Thymus (tissue), 11 donors: ENCODE data around the gene C14orf119. TPM values are rescaled to one million over a fixed set of nuclear protein-coding genes. Genes with fewer than 3 reads are reported as not detected.

Source experiments
- DNase-seq, 9 donors: peaks; one replicate each; pipeline ENCODE4 v3.0.0-alpha.2; 2013; ENCODE audit warnings: low spot score in 9 of 9, low read depth in 6 of 9, missing footprints in 1 of 9
- H3K27ac ChIP-seq, 2 donors: one replicate each; pipeline ENCODE4 v1.5.1; 2013; ENCODE audit warnings: control low read depth in 1 of 2, low read depth in 1 of 2, low read length in 1 of 2, mild to moderate bottlenecking in 1 of 2, moderate library complexity in 1 of 2
- H3K27me3 ChIP-seq, 2 donors: one replicate each; pipeline ENCODE4 v1.5.1; 2013; ENCODE audit warnings: low read length in 1 of 2; ENCODE audit not compliant: control insufficient read depth in 2 of 2, insufficient read depth in 1 of 2
- H3K36me3 ChIP-seq, 2 donors: one replicate each; pipeline ENCODE4 v1.5.1; 2013; ENCODE audit warnings: low read length in 1 of 2, mild to moderate bottlenecking in 1 of 2, moderate library complexity in 1 of 2; ENCODE audit not compliant: control insufficient read depth in 2 of 2, insufficient read depth in 2 of 2
- H3K4me1 ChIP-seq, 2 donors: one replicate each; pipeline ENCODE4 v1.5.1; 2013; ENCODE audit warnings: low read length in 2 of 2; ENCODE audit not compliant: control insufficient read depth in 2 of 2, insufficient read depth in 2 of 2
- H3K4me3 ChIP-seq, 2 donors: one replicate each; pipeline ENCODE4 v1.5.1; 2013; ENCODE audit warnings: low read length in 2 of 2, control low read depth in 1 of 2, mild to moderate bottlenecking in 1 of 2
- H3K9me3 ChIP-seq, 2 donors: one replicate each; pipeline ENCODE4 v1.5.1; 2013; ENCODE audit warnings: low read length in 1 of 2, mild to moderate bottlenecking in 1 of 2; ENCODE audit not compliant: control insufficient read depth in 2 of 2, insufficient read depth in 1 of 2
- WGBS: extraction: QIAGEN DNeasy Blood & Tissue Kit; methylation state at CpG from one replicate; pipeline ENCODE4 v1.1.7; 2013; 5-methylcytosine and 5-hydroxymethylcytosine counted together
- polyA plus RNA-seq: library from polyadenylated mRNA; stranded (reverse); fragments of 200-250 nt; gene quantifications from one replicate; pipeline ENCODE4 v1.2.3, GENCODE V29; 2013
- total RNA-seq: library from RNA; stranded (reverse); fragments of 120-200 nt; gene quantifications from one replicate; pipeline ENCODE4 v1.2.4, GENCODE V29; 2013
- donor health status: healthy.

C14orf119 gene
- total and polyA plus RNA-seq, 2 donors: 43.6 to 52.9 TPM

GRCh38 chr14:23125011-23125410 lies 29.7 kb downstream of the C14orf119 start:
- no peaks in the 10 kb centered on the region for H3K9me3 ChIP-seq
- H3K27me3 ChIP-seq: peaks cover 0 to 3% of the 10 kb centered on the region in 2 donors
- WGBS: 86% methylated on average over 3 of the region's 3 CpGs
- H3K27ac ChIP-seq: no peak overlapping the region
- H3K36me3 ChIP-seq: no peaks in the 10 kb centered on the region
- DNase-seq: no peak
- H3K4me1 ChIP-seq: peaks cover 4 to 17% of the 10 kb centered on the region in 2 donors
- no peak overlapping the region for H3K4me3 ChIP-seq

GRCh38 chr14:23125933-23126524 lies 30.7 kb downstream of the C14orf119 start:
- no peak overlapping the region for H3K4me3 ChIP-seq
- peaks cover 0 to 3% of the 10 kb centered on the region in 2 donors for H3K27me3 ChIP-seq
- no peak overlapping the region for H3K27ac ChIP-seq
- 93% methylated on average over 9 of the region's 9 CpGs for WGBS
- H3K36me3 ChIP-seq: no peaks in the 10 kb centered on the region
- peaks cover 0 to 7% of the 10 kb centered on the region in 2 donors for H3K4me1 ChIP-seq
- DNase-seq: no peak
- no peaks in the 10 kb centered on the region for H3K9me3 ChIP-seq

GRCh38 chr14:23126548-23127278 lies 31.4 kb downstream of the C14orf119 start:
- WGBS: 96% methylated on average over 8 of the region's 8 CpGs
- no peaks in the 10 kb centered on the region for H3K4me1 ChIP-seq
- H3K27me3 ChIP-seq: peaks cover 0 to 7% of the 10 kb centered on the region in 2 donors
- no peak for DNase-seq
- H3K27ac ChIP-seq: no peak overlapping the region
- no peaks in the 10 kb centered on the region for H3K9me3 ChIP-seq
- no peak overlapping the region for H3K4me3 ChIP-seq
- no peaks in the 10 kb centered on the region for H3K36me3 ChIP-seq

GRCh38 chr14:23127861-23128260 lies 32.6 kb downstream of the C14orf119 start:
- 95% methylated on average over 3 of the region's 3 CpGs for WGBS
- Histone ChIP-seq H3K36me3 (no peaks in the 10 kb centered on the region), H3K4me1 (no peaks in the 10 kb centered on the region), H3K27me3 (peaks cover 0 to 7% of the 10 kb centered on the region in 2 donors), H3K4me3 (no peak overlapping the region), H3K27ac (no peak overlapping the region), H3K9me3 (no peaks in the 10 kb centered on the region)
- no peak for DNase-seq

- no peak overlapping the region for H3K27ac ChIP-seq
- no peak overlapping the region for H3K4me3 ChIP-seq
- DNase-seq: no peak
- H3K4me1 ChIP-seq: no peaks in the 10 kb centered on the region
- no peaks in the 10 kb centered on the region for H3K9me3 ChIP-seq
- 90% methylated on average over 7 of the region's 7 CpGs for WGBS
- H3K27me3 ChIP-seq: peaks cover 0 to 7% of the 10 kb centered on the region in 2 donors
- no peaks in the 10 kb centered on the region for H3K36me3 ChIP-seq
Measured at GRCh38 chr14:23128969-23129758, 33.9 kb downstream of the C14orf119 start.

- WGBS: 97% methylated on average over 7 of the region's 7 CpGs
- no peaks in the 10 kb centered on the region for H3K9me3 ChIP-seq
- H3K4me3 ChIP-seq: no peak overlapping the region
- H3K4me1 ChIP-seq: no peaks in the 10 kb centered on the region
- no peak overlapping the region for H3K27ac ChIP-seq
- H3K36me3 ChIP-seq: no peaks in the 10 kb centered on the region
- H3K27me3 ChIP-seq: peaks cover 0 to 7% of the 10 kb centered on the region in 2 donors
- no peak for DNase-seq
Measured at GRCh38 chr14:23129759-23130316, 34.5 kb downstream of the C14orf119 start.

- no peak for DNase-seq
- no peaks in the 10 kb centered on the region for H3K4me1 ChIP-seq
- no peak overlapping the region for H3K27ac ChIP-seq
- H3K4me3 ChIP-seq: no peak overlapping the region
- no peaks in the 10 kb centered on the region for H3K9me3 ChIP-seq
- H3K36me3 ChIP-seq: no peaks in the 10 kb centered on the region
- peaks cover 0 to 4% of the 10 kb centered on the region in 2 donors for H3K27me3 ChIP-seq
- WGBS: 62% methylated on average over 3 of the region's 3 CpGs
Measured at GRCh38 chr14:23130871-23131270, 35.6 kb downstream of the C14orf119 start.

GRCh38 chr14:23131482-23131881 lies 36.2 kb downstream of the C14orf119 start:
- no peak overlapping the region for H3K4me3 ChIP-seq
- no peaks in the 10 kb centered on the region for H3K4me1 ChIP-seq
- no peak overlapping the region for H3K27ac ChIP-seq
- WGBS: 95% methylated on average over 5 of the region's 5 CpGs
- peaks cover 0 to 4% of the 10 kb centered on the region in 2 donors for H3K27me3 ChIP-seq
- no peak for DNase-seq
- H3K9me3 ChIP-seq: no peaks in the 10 kb centered on the region
- no peaks in the 10 kb centered on the region for H3K36me3 ChIP-seq

- Histone ChIP-seq H3K27me3 (peaks cover 0 to 4% of the 10 kb centered on the region in 2 donors), H3K4me1 (no peaks in the 10 kb centered on the region), H3K27ac (no peak overlapping the region), H3K36me3 (no peaks in the 10 kb centered on the region), H3K9me3 (no peaks in the 10 kb centered on the region), H3K4me3 (no peak overlapping the region)
- no peak for DNase-seq
- WGBS: 53% methylated on average over 8 of the region's 8 CpGs
Measured at GRCh38 chr14:23132970-23133369, 37.7 kb downstream of the C14orf119 start.
